Midbrain (tissue), 1 donor: ENCODE results near the gene AGRN.
"Not testable (repeated sequence)": the region's sequence is repeated elsewhere in the genome, so short reads cannot be mapped to it uniquely, and the experiment has no call there.

Source experiments
- DNase-seq: peaks from one replicate; lab custom pipeline; 2025; lab: John Stamatoyannopoulos, UW

Gene AGRN

GRCh38 chr1:1020000-1020404 lies at the start of gene AGRN:
AGRN (plus strand) TSS chr1:1020120; CDS start chr1:1020173, 53 bp downstream.
- no peak for DNase-seq

DNA sequence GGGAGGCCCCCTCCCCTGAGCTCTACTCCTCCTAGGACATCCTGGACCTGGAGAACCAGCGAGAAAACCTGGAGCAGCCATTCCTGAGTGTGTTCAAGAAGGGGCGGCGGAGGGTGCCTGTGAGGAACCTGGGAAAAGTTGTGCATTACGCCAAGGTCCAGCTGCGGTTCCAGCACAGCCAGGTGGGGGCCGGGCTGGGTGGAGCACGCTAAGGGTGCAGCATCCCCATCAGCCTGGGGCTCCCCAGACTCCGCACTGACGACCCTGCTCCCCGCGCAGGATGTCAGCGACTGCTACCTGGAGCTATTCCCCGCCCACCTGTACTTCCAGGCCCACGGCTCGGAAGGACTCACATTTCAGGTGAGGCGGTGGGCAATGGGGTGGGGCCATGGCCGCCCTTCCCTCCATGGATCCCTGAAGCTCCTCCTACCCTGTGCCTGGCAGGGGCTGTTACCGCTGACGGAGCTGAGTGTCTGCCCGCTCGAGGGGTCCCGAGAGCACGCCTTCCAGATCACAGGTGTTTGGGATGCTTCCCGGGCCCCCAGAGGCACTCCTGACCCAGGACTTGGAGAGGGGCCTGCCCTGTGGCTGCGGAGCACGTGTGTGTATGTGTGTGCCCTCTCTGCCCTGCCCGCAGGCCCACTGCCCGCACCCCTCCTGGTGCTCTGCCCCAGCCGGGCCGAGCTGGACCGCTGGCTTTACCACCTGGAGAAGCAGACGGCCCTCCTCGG lies 49.5 kb upstream of the AGRN start:
- no peak for DNase-seq

DNA sequence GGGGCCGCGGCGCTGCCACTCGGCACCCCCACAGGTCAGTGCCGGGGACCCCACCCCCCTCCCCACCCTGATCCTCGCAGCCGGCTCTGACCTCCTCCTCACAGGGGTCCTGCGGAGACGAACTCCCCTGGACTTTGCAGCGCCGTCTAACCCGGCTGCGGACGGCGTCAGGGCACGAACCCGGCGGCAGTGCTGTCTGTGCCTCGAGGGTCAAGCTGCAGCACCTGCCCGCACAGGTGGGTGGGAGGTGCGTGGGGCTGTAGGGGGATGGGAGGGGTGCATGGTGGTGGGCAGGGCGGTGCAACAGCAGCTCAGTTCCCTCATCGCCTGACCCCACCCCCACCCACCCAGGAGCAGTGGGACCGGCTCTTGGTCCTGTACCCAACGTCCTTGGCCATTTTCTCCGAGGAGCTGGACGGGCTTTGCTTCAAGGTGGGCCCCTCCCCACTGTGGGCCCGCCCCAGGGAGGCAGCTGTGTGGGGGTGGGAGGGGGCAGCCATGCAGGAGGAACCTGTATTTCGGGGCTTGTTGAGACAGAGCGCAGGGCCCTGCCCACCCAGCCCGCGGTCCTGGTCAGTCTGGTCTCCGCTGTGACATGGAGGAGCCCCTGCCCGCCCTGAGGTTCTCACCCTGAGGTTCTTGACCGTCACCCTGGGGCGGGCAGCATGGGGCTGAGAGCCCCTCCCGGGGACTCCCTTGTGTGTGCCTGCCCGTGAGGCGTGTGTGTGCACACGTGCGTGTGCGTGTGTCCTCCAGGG lies 48.8 kb upstream of the AGRN start:
- DNase-seq: no peak

GRCh38 chr1:971751-972506 lies 48.0 kb upstream of the AGRN start:
- no peak for DNase-seq

GRCh38 chr1:972726-973458 lies 47.0 kb upstream of the AGRN start:
- no peak for DNase-seq

GRCh38 chr1:973459-974292 lies 46.2 kb upstream of the AGRN start:
- DNase-seq: no peak

- no peak for DNase-seq
Observed at GRCh38 chr1:974293-974640, 45.7 kb upstream of the AGRN start.

GRCh38 chr1:974687-975328 lies 45.1 kb upstream of the AGRN start:
- no peak for DNase-seq

DNA sequence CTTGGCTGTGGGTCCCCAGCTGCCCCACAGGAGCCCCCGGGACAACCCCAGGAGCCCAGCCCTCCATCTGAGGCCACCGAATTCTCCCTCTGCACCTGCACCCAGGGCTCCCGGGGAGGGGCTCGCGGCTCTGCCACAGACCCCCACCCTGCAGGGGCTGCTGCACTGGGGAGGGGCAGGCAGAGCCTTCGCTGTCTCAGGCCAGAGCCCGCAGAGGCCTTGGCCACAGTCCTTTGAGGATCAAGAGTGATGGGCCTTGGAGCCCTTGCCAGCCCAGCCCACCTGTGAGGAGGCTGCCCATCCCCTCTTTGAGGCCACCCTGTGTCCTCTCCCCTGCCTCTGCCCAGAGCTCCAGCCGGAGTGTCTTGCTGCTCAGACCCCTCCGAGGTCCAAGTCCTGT lies 44.6 kb upstream of the AGRN start:
- DNase-seq: no peak

GRCh38 chr1:975896-976683 lies 43.8 kb upstream of the AGRN start:
- no peak for DNase-seq

DNA sequence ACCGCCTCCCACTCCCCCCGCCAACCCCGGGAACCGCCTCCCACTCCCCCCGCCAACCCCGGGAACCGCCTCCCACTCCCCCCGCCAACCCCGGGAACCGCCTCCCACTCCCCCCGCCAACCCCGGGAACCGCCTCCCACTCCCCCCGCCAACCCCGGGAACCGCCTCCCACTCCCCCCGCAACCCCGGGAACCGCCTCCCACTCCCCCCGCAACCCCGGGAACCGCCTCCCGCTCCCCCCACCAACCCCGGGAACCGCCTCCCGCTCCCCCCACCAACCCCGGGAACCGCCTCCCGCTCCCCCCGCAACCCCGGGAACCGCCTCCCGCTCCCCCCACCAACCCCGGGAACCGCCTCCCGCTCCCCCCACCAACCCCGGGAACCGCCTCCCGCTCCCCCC lies 43.1 kb upstream of the AGRN start:
- DNase-seq: not testable (repeated sequence)

DNA sequence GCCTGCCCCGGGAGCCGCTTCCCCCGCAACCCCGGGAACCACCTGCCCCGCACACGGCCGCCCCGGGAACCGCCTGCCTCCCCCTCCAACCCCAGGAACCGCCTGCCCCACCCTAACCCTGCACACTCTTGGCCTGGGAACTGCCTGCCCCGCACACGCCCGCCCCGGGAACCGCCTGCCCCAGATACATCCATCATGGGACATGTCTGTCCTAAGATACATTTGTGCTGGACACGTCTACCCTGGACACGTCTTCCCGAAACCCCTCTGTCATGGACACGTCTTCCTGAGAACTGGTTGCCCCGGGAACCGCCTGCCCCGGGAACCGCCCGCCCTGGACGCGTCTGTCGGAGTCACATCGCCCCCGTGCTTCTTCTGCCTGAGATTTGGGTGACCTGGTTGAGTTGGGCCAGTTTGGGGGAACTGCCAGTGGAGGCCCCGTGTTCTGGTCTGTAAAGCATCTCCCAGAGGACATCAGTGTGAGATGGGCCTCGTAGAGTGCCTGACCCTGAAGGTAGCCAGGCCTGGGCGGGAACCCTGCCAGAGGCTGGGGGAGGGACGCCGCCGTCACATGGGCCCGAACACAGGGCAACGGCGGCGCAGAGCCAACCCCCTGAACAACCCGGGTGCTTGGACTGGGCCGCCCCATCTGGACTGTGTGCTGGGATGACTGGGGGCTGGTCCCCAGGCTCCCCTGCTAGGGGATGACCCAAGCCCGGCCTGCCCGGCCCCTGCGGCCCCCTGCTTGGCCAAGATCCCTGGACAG lies 41.7 kb upstream of the AGRN start:
- DNase-seq: no peak

- DNase-seq: no peak
Observed at GRCh38 chr1:978835-979743, 40.8 kb upstream of the AGRN start.

DNA sequence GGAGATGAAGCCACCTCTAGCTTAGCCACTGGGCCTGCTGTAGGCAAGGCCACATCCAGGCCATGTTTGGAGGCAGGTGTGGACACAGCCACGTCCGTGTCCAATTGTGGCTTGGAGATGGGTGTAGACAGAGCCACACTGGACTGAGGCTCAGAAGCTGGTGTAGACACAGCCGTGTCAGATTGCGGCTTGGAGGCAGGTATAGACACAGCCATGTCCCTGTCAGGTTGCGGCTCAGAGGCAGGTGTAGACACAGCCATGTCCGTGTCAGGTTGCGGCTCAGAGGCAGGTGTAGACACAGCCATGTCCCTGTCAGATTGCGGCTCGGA lies 40.2 kb upstream of the AGRN start:
- DNase-seq: no peak

DNA sequence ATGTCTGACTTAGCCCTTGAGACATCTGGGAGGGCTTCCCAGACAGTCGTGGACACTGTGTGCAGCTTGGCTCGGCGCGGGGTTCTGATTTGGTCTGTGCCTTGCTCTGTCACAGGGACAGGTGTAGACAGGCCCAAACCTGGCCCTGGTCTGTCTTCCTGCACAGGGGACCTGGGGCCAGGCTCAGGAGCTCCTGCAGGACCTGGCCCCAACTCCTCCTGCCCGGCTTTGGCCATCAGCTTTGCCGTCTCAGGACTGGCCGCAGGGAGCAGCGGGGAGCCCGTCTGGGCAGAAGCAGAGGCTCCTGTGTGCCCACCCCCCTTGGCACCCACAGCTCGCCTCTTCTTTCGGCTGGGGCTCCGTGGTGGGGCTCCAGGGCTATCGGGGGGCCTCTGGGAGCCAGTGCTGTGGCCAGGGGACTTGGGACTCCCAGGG lies 39.8 kb upstream of the AGRN start:
- no peak for DNase-seq

DNA sequence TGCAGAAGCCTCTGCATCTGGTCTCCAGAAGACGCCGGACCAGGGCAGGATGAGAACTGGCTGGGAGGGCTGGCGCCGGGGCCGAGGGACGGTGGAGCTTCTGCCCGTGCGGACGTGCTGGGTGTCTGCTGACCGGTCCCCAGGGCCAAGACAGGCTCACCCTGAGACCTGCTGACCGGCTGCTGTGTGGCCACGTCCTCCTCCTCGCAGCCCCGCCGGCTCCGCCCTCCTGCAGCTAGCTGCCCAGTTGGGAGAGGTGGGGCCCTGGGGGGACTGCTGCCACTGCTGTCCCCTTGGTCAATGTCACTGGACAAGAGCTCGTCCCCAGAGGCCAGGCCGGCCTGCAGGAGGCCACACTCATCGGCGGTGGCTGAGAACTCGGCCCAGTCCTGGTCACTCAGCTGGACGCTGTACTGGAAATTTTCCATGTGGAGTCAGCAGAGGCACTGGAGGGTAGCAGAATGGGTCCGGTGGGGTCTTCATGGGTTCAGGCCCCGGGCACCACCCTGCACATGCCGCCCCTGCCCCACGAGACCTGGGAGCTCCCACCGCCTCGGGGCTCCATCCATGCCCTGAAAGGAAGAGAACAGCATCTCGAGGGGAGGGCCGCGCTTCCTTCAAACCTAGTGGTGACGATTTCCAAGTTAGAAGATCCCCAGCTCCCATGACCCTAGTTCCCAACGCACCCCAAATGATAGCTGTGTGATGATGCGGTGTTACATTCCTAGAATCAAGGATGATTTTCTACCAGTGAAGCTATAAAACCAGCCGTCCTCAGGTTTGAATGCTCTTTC lies 39.1 kb upstream of the AGRN start:
- no peak for DNase-seq

DNA sequence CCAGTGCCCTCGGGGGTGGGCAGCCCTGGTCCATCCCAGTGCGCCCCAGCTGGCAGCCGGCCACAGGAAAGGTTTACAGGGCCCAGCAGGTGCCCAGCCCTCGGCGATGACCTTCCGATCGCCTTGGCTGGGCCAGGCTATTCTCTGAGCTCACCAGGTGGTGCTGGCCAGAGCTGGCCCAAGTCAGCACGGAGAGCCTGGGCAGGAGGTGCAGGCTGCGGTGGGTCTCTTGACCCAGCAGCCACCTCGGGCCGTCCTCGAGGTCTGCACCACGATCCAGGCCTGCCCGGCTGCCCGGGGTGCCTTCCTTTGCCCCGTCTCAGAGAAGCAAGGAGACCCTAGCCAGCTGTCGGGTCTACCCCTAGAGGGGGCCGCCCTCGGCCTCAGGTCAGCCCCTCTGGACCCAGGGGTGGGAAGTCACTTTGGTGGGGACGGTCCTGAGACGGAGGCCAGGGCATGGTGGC lies 38.4 kb upstream of the AGRN start:
- DNase-seq: no peak
